HepG2 (cell line): ENCODE results near the gene SGK1. TPM values are rescaled to one million over a fixed set of nuclear protein-coding genes. Genes with fewer than 3 reads are reported as not detected.

ENCODE experiments used
- BRD4 ChIP-seq: sonication (generic); formaldehyde crosslinking; IDR thresholded peaks from 2 replicates; pipeline ENCODE4 v1.4.0; 2020; ENCODE audit warnings: missing genetic modification reagents
- GATAD2A ChIP-seq: IDR thresholded peaks from 2 replicates; pipeline ENCODE4 v1.6.1; 2016
- PRPF4 ChIP-seq: fragments of 200-400 bp; formaldehyde crosslinking; IDR thresholded peaks from 2 replicates; pipeline ENCODE4 v1.6.1; 2016; ENCODE audit warnings: low read length, low read depth; ENCODE audit not compliant: poor library complexity, severe bottlenecking
- ZNF3 ChIP-seq: IDR thresholded peaks from 2 replicates; pipeline ENCODE4 v1.7.0; 2017; ENCODE audit warnings: inconsistent platforms
- ZNF629 ChIP-seq: sonication (generic); formaldehyde crosslinking; conservative IDR thresholded peaks from 2 replicates; pipeline ENCODE4 v1.5.0; 2020; ENCODE audit warnings: missing genetic modification reagents
- ZNF670 ChIP-seq: sonication (generic); formaldehyde crosslinking; IDR thresholded peaks from 2 replicates; pipeline ENCODE4 v1.8.0; 2022; ENCODE audit warnings: mild to moderate bottlenecking, missing genetic modification reagents, borderline replicate concordance
- polyA plus RNA-seq, 8 experiments: library from polyadenylated mRNA; depleted of rRNA in 3 of 8; stranded (reverse) in 7 of 8; unstranded in 1 of 8; fragments of >200 nt; fragmentation: Illumina TruSeq in 4 of 8; extraction: Trizol in 4 of 8; gene quantifications; 2 replicates each; pipeline versions ENCODE4 v1.2.1 to v1.2.3, GENCODE V29; 2011 to 2016; ENCODE audit warnings: low read depth in 4 of 8, missing spikeins in 1 of 8, mixed read lengths in 1 of 8; ENCODE audit not compliant: insufficient read depth in 1 of 8
- total RNA-seq, 5 experiments: library from RNA; depleted of rRNA; stranded (reverse); fragments of >200 nt; fragmentation: Illumina TruSeq; extraction: Trizol; gene quantifications; 2 replicates each; pipeline ENCODE4 v1.2.3, GENCODE V29; 2016; ENCODE audit warnings: low read depth in 1 of 5
- TF ChIP-seq, protein P1 (sequence below), 2 experiments: fragments of 450-650 bp in 1 of 2; sonication (generic) in 1 of 2; formaldehyde crosslinking in 1 of 2; IDR thresholded peaks; 2 replicates each; pipeline versions ENCODE4 v1.6.1 to v1.8.0; 2016 to 2022; ENCODE audit warnings: antibody characterized with exemption in 1 of 2, mild to moderate bottlenecking in 1 of 2, missing genetic modification reagents in 1 of 2

The SGK1 gene
- total and polyA plus RNA-seq, 2 of the 13 experiments (the other 11 are each of a cell fraction or from before 2014, with no cell fraction given): 56.1 to 56.2 TPM

DNA sequence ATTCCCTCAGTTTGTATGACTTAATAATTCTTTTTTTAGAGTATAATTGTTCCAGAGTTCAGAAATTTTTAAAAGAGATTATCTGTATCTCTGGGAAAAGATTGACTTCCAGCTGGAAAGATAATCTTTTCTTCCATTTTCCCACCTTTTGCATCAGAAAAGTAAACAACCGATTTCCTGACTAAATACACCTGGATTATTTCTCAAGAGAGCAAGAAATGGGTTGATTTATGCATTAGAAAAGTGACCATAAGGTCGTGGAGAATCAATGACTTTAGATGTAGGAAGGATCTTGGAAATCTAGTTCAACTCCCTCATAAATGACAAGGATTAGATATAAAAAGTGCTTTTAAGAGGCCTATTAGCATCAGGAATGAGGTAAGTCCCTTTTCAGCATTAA is 79.9 kb downstream of the SGK1 start (continued):
- TF ChIP-seq, protein P1, sequence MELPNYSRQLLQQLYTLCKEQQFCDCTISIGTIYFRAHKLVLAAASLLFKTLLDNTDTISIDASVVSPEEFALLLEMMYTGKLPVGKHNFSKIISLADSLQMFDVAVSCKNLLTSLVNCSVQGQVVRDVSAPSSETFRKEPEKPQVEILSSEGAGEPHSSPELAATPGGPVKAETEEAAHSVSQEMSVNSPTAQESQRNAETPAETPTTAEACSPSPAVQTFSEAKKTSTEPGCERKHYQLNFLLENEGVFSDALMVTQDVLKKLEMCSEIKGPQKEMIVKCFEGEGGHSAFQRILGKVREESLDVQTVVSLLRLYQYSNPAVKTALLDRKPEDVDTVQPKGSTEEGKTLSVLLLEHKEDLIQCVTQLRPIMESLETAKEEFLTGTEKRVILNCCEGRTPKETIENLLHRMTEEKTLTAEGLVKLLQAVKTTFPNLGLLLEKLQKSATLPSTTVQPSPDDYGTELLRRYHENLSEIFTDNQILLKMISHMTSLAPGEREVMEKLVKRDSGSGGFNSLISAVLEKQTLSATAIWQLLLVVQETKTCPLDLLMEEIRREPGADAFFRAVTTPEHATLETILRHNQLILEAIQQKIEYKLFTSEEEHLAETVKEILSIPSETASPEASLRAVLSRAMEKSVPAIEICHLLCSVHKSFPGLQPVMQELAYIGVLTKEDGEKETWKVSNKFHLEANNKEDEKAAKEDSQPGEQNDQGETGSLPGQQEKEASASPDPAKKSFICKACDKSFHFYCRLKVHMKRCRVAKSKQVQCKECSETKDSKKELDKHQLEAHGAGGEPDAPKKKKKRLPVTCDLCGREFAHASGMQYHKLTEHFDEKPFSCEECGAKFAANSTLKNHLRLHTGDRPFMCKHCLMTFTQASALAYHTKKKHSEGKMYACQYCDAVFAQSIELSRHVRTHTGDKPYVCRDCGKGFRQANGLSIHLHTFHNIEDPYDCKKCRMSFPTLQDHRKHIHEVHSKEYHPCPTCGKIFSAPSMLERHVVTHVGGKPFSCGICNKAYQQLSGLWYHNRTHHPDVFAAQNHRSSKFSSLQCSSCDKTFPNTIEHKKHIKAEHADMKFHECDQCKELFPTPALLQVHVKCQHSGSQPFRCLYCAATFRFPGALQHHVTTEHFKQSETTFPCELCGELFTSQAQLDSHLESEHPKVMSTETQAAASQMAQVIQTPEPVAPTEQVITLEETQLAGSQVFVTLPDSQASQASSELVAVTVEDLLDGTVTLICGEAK (IDR thresholded peaks at IDR 0.05): no peak
- TF ChIP-seq, protein P1 (CRISPR knock-in tag; IDR thresholded peaks at IDR 0.05): no peak
- TF ChIP-seq ZNF629 (CRISPR knock-in tag): 0 out of 2 replicates have a peak, but pooled peaks have one; percentile 26
- TF ChIP-seq BRD4 (CRISPR knock-in tag): no peak
- TF ChIP-seq ZNF3: no peak
- no peak for TF ChIP-seq ZNF670 (CRISPR knock-in tag)
- no peak for TF ChIP-seq PRPF4
- peak; percentile 32; the same call in 1 of the 2 replicates for TF ChIP-seq GATAD2A
